ENCODE measurements around the gene DGKK.

The DGKK gene, protein sequence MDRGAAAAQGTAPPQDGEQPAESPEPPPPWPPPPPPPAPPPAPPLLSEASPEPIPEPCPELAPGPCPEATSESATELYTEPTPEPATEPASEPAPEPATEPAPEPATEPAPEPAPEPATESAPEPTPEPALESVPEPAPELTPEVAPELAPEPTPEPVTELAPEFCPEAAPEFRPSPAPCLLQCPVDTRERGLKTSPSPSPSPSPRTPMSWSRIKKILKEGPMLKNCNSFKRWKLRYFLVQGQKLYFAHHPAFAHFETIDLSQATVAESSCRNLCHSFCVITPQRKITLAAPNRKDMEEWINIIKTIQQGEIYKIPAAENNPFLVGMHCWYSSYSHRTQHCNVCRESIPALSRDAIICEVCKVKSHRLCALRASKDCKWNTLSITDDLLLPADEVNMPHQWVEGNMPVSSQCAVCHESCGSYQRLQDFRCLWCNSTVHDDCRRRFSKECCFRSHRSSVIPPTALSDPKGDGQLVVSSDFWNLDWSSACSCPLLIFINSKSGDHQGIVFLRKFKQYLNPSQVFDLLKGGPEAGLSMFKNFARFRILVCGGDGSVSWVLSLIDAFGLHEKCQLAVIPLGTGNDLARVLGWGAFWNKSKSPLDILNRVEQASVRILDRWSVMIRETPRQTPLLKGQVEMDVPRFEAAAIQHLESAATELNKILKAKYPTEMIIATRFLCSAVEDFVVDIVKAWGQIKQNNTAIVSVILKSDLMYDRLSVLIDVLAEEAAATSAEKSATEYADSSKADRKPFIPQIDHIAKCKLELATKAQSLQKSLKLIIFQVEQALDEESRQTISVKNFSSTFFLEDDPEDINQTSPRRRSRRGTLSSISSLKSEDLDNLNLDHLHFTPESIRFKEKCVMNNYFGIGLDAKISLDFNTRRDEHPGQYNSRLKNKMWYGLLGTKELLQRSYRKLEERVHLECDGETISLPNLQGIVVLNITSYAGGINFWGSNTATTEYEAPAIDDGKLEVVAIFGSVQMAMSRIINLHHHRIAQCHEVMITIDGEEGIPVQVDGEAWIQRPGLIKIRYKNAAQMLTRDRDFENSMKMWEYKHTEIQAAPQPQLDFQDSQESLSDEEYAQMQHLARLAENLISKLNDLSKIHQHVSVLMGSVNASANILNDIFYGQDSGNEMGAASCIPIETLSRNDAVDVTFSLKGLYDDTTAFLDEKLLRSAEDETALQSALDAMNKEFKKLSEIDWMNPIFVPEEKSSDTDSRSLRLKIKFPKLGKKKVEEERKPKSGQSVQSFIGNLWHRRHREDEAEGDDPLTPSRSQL

DNA sequence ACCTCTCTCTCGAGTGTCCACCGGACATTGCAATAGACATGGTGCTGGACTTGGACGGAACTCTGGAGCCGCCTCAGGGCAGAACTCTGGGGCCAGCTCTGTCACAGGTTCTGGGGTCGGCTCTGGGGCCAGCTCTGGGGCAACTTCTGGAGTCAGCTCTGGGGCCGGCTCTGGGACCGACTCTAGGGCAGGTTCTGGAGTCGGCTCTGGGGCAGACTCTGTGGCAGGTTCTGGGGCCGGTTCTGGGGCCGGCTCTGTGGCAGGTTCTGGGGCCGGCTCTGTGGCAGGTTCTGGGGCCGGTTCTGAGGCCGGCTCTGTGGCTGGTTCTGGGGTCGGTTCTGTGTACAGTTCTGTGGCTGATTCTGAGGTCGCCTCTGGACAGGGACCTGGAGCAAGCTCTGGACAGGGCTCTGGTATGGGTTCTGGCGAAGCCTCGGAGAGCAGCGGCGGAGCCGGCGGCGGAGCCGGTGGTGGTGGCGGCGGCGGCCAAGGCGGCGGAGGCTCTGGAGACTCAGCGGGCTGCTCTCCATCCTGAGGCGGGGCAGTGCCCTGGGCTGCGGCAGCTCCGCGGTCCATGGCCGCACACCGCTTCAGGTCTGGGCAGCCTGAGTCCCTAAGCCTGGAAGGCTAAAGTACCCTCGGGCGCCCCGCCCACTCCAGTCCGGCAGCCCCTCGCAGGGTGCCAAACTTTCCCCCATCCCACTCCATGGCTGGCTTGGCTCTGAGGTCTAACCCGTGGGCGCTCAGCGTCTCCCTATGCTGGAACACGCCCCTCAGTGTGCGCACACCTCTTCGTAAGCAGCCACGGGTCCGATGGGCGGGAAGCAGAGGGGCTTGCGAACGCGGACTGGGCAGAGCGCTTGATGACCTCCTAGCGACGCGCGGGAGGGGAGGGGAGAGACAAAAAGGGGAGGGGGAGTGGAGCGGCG is at the start of gene DGKK:
TSS of gene DGKK (minus strand) at position 723 of the 929 bp plus-strand sequence. CDS start at position 576, 147 bp downstream.
- no peak for DNase-seq

DNA sequence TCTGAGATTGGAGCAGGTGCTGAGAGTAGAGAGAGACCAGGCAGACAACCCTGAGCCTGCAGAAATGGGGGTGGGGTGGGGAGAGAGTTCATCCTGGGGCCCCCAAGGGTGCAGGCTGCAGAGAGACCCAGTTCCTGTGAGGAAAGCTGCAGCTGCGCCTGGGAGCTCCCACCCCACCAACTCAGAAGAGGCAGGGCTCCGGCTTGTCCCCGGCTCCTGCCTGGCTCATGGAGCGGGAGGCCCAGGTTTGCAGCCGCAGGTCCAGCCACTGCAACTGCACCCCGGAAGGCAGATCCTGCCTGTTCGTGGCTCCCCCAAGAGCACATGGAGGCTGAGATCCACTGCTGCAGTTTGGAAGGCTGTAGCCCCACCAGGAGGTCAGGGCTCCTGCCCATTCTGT is 44.2 kb upstream of the DGKK start:
- DNase-seq, result no peak

GRCh38 chrX:50497114-50497513 is 26.5 kb upstream of the DGKK start:
- DNase-seq, result no peak

GRCh38 chrX:50495616-50496015 is 25.0 kb upstream of the DGKK start:
- DNase-seq, result no peak

DNA sequence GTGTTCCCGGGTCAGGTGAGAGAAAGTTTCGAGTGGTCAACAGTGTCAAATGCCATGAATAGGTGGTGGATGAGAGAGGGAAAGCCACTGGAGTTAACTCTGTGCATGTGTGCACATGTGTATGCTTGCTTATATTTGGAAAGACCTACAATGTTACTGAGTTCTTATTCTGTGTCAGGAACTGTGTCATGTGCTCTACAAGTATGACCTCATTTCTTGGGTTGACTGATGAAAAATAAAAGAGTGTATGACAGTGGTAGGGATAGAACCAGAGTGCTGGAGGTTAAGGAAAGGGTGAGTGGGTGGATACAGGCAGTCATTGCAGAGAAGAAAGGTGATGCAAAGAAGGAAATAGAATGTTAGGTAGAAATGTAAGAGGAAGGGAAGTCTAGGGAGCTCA is 22.1 kb upstream of the DGKK start:
- no peak for DNase-seq

DNA sequence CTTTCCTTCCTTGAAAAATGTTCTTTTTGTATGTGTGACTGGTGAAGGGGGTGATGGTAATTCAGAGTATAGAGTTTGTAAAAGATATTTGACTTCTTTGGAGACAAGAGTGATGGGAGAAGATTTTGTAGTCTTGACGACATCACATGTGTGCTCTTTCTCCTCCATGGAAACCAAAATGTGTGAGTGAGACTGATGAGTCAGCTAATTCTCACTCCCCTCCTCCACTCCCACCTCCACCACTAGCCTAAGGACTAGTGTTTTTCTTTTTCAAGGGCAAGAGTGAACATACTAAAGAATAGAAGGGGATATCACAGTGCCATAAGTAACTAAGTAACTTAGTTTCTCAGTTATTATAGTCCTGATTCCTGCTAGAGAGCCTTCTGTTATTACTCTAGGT is 14.0 kb upstream of the DGKK start:
- no peak for DNase-seq

DNA sequence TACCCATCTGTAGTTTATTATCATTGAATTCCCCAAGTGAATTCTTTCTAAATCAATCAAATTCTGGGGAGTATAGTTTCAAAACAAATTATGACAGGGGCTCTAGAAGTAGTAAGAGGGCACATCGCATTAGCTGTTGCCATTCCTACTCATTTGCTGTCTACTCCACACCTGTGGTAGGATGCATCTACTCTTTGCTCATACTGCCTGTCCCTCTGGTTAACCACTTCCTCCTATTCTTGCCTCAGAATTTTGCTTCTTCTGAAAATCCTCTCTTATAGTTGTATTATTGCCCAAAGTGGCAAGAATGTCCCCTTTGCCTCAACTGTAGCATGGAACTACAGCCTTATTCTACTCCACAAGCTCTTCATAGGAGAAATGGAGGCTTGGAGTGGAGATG is 12.7 kb upstream of the DGKK start:
- no peak for DNase-seq

DNA sequence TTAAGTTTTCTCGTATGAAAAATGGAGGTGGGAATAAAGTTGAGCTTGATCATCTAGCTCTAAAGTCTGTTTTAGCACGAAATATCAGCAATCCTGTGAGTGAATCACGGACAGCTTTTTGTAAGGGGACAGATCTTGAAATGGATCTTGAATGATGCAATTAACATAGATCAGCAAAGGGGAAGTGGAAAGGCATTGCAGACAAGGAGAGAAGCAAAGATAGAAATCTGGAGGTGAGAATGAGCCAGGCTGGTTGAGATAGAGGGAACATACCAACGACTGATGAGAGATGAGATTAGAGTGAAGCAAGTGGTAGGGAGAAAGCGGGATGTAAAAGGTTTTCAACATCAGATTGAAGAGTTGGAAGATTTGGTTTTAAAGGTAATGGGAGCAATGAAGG is 4.6 kb upstream of the DGKK start:
- DNase-seq, result no peak

DNA sequence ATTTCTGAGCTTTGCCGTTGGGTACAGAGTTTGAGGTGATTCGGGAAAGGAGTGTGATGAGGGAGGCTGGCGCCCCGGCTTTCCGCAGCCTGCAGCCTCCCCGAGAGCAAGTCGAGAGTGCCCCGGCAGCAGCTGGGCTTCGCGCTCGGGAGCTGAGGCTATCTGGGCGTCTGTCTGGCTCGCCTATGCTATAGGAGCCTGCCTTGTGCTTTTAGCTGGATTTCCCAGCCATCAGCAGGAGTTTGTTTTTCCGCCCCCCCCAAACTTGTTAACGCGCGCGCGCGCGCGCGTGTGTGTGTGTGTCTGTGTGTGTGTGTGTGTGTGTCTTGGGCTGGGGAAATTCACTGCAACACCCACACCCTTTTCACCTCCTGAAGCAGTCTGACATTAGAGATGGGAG is 765 bp upstream of the DGKK start:
- DNase-seq, result no peak

- DNase-seq, result no peak
These were observed 1.4 kb downstream of the DGKK start for GRCh38 chrX:50469206-50469605.

GRCh38 chrX:50459615-50460014 is 11.0 kb downstream of the DGKK start:
- DNase-seq, result no peak

GRCh38 chrX:50458483-50458882 is 12.1 kb downstream of the DGKK start:
- DNase-seq, result no peak

GRCh38 chrX:50456712-50457484 is 13.7 kb downstream of the DGKK start:
- DNase-seq, result no peak

- no peak for DNase-seq
These were observed 17.8 kb downstream of the DGKK start for GRCh38 chrX:50452782-50453181.

- no peak for DNase-seq
These were observed 20.3 kb downstream of the DGKK start for GRCh38 chrX:50450324-50450723.

DNA sequence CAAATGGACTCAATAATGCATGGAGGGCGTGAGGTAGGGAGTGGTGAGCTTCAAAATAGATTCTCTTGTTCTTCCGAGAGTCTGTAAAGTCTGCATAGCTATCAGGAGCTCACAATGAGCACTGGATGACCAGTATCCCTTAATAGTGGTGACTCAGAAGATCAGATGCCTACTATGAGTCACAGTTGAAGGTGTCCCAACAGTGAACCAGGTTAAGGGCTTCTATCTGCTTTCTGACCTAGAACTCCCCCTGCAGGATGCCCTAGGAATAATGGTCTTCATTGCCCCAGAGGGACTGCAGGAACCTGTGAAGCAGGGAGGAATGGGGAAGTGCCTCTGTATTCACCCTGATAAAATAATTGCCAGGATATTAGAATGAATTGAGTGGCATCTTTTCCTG is 22.1 kb downstream of the DGKK start:
- DNase-seq, result peak; percentile 34

- no peak for DNase-seq
These were observed 23.1 kb downstream of the DGKK start for GRCh38 chrX:50447535-50447934.

GRCh38 chrX:50442426-50443116 is 28.1 kb downstream of the DGKK start:
- DNase-seq, result no peak

- no peak for DNase-seq
These were observed 33.8 kb downstream of the DGKK start for GRCh38 chrX:50436797-50437196.

DNA sequence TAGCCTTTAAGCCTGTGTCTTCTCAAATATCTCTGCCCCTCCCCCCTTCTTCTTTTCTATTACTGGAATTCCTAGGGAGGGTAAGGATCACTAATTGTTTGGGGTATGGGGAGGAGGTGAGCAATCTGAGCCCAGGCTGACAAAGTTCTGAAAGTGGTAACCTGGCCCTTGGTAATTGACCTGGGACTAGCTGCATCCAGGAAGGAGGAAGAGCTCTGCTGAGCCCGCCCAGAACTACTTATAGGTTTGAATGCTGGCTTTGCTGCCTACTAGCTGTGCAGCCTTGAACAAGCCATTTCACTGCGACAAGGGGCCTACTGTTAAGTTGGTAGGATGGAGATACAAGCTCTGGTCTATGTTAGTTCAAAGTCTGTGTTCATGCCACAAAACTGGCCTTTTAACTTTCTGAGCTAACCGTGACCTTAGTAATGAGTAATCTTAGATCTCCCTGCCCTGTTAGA is 37.8 kb downstream of the DGKK start:
- DNase-seq, result no peak

- DNase-seq, result no peak
These were observed 39.0 kb downstream of the DGKK start for GRCh38 chrX:50431623-50432022.

Measured in hematopoietic multipotent progenitor cell treated with erythropoietin and hydrocortisone succinate and interleukin-3 and kit ligand, for 8 days (in vitro differentiated cells).